ENCODE data around the gene RFFL.
"Not testable (repeated sequence)": the region's sequence is repeated elsewhere in the genome, so short reads cannot be mapped to it uniquely, and the experiment has no call there.

RFFL gene

GRCh38 chr17:35063514-35064223 is at the start of gene RFFL:
TSS of gene RFFL (minus strand) at chr17:35063707. CDS start at chr17:35026553, 37,154 bp downstream.
- peak; percentile 90 for DNase-seq (ENCODE audit: low read depth, low spot score)

- not testable (repeated sequence) for DNase-seq (ENCODE audit: low read depth, low spot score)
Measured at GRCh38 chr17:35110791-35111190, 47.3 kb upstream of the RFFL start.

GRCh38 chr17:35104844-35105450 is 41.4 kb upstream of the RFFL start:
- no peak for DNase-seq (ENCODE audit: low read depth, low spot score)

GRCh38 chr17:35103271-35103670 is 39.8 kb upstream of the RFFL start:
- DNase-seq (ENCODE audit: low read depth, low spot score): no peak

GRCh38 chr17:35101725-35102124 is 38.2 kb upstream of the RFFL start:
- no peak for DNase-seq (ENCODE audit: low read depth, low spot score)

GRCh38 chr17:35101036-35101435 is 37.5 kb upstream of the RFFL start:
- no peak for DNase-seq (ENCODE audit: low read depth, low spot score)

- DNase-seq (ENCODE audit: low read depth, low spot score): no peak
Measured at GRCh38 chr17:35099908-35100307, 36.4 kb upstream of the RFFL start.

- no peak for DNase-seq (ENCODE audit: low read depth, low spot score)
Measured at GRCh38 chr17:35097776-35098175, 34.3 kb upstream of the RFFL start.

- no peak for DNase-seq (ENCODE audit: low read depth, low spot score)
Measured at GRCh38 chr17:35095741-35096140, 32.2 kb upstream of the RFFL start.

GRCh38 chr17:35094902-35095301 is 31.4 kb upstream of the RFFL start:
- DNase-seq (ENCODE audit: low read depth, low spot score): no peak

- not testable (repeated sequence) for DNase-seq (ENCODE audit: low read depth, low spot score)
Measured at GRCh38 chr17:35090707-35091106, 27.2 kb upstream of the RFFL start.

- no peak for DNase-seq (ENCODE audit: low read depth, low spot score)
Measured at GRCh38 chr17:35089586-35090296, 26.2 kb upstream of the RFFL start.

GRCh38 chr17:35088881-35089585 is 25.5 kb upstream of the RFFL start:
- no peak for DNase-seq (ENCODE audit: low read depth, low spot score)

GRCh38 chr17:35088356-35088880 is 24.9 kb upstream of the RFFL start:
- DNase-seq (ENCODE audit: low read depth, low spot score): no peak

GRCh38 chr17:35087731-35088355 is 24.3 kb upstream of the RFFL start:
- no peak for DNase-seq (ENCODE audit: low read depth, low spot score)

GRCh38 chr17:35086931-35087573 is 23.5 kb upstream of the RFFL start:
- DNase-seq (ENCODE audit: low read depth, low spot score): no peak

- DNase-seq (ENCODE audit: low read depth, low spot score): no peak
Measured at GRCh38 chr17:35086164-35086563, 22.7 kb upstream of the RFFL start.

GRCh38 chr17:35084987-35085386 is 21.5 kb upstream of the RFFL start:
- DNase-seq (ENCODE audit: low read depth, low spot score): no peak

- no peak for DNase-seq (ENCODE audit: low read depth, low spot score)
Measured at GRCh38 chr17:35083071-35083470, 19.6 kb upstream of the RFFL start.

GRCh38 chr17:35082073-35082657 is 18.7 kb upstream of the RFFL start:
- DNase-seq (ENCODE audit: low read depth, low spot score): no peak

GRCh38 chr17:35081638-35082037 is 18.1 kb upstream of the RFFL start:
- no peak for DNase-seq (ENCODE audit: low read depth, low spot score)
